CD4-positive, alpha-beta T cell treated with Interleukin-1 beta for 1 hour (primary cell): ENCODE measurements around the gene PLK5.
"Not testable (repeated sequence)": the region's sequence is repeated elsewhere in the genome, so short reads cannot be mapped to it uniquely, and the experiment has no call there.

Experiments used
- DNase-seq, 2 donors: peaks; one replicate each; pipeline ENCODE4 v3.0.0-alpha.2; 2020 to 2022

PLK5 gene

GRCh38 chr19:1526979-1527649, 3.2 kb downstream of the PLK5 start:
- DNase-seq: no peak

GRCh38 chr19:1527650-1528309, 3.9 kb downstream of the PLK5 start:
- no peak for DNase-seq

GRCh38 chr19:1528596-1529429, 4.9 kb downstream of the PLK5 start:
- no peak for DNase-seq

GRCh38 chr19:1529430-1529816, 5.5 kb downstream of the PLK5 start:
- DNase-seq: no peak

- not testable (repeated sequence) for DNase-seq
These were observed 7.0 kb downstream of the PLK5 start for GRCh38 chr19:1530856-1531255.

GRCh38 chr19:1531587-1531986, 7.7 kb downstream of the PLK5 start:
- DNase-seq: no peak

GRCh38 chr19:1532003-1532402, 8.1 kb downstream of the PLK5 start:
- no peak for DNase-seq

GRCh38 chr19:1533510-1534150, 9.8 kb downstream of the PLK5 start:
- DNase-seq: no peak

GRCh38 chr19:1534972-1535371, 11.1 kb downstream of the PLK5 start:
- DNase-seq: no peak

- DNase-seq: not testable (repeated sequence)
These were observed 11.8 kb downstream of the PLK5 start for GRCh38 chr19:1535699-1536098.

GRCh38 chr19:1538978-1539377, 15.1 kb downstream of the PLK5 start:
- no peak for DNase-seq

GRCh38 chr19:1539749-1540148, 15.9 kb downstream of the PLK5 start:
- DNase-seq: not testable (repeated sequence)

- no peak for DNase-seq
These were observed 16.6 kb downstream of the PLK5 start for GRCh38 chr19:1540365-1540925.

- DNase-seq: no peak
These were observed 25.6 kb downstream of the PLK5 start for GRCh38 chr19:1549332-1549945.

- DNase-seq: no peak
These were observed 27.5 kb downstream of the PLK5 start for GRCh38 chr19:1551068-1552040.

GRCh38 chr19:1553415-1553814, 29.5 kb downstream of the PLK5 start:
- no peak for DNase-seq

GRCh38 chr19:1554968-1555367, 31.1 kb downstream of the PLK5 start:
- DNase-seq: no peak

- no peak for DNase-seq
These were observed 31.9 kb downstream of the PLK5 start for GRCh38 chr19:1555487-1556389.

- no peak for DNase-seq
These were observed 32.7 kb downstream of the PLK5 start for GRCh38 chr19:1556390-1557070.

GRCh38 chr19:1558552-1558951, 34.7 kb downstream of the PLK5 start:
- DNase-seq: no peak
